H1 (cell line): ENCODE data around the gene SCYGR1.

Experiments used
- BACH1 ChIP-seq: IDR thresholded peaks from 2 replicates; pipeline ENCODE4 v1.6.1; 2012; ENCODE audit warnings: low read length, improper control_type of control experiment
- CTBP2 ChIP-seq: IDR thresholded peaks from 2 replicates; pipeline ENCODE4 v1.7.0; 2011; ENCODE audit warnings: borderline replicate concordance, mild to moderate bottlenecking, moderate library complexity, mixed read lengths, low read length; ENCODE audit not compliant: insufficient read depth, insufficient read length
- EP300 ChIP-seq, 2 experiments: IDR thresholded peaks; 1 replicate in 1 of 2; 2 replicates in 1 of 2; pipeline ENCODE4 v1.6.1; 2011 to 2012; ENCODE audit warnings: low read depth in 2 of 2, low read length in 2 of 2, mild to moderate bottlenecking in 2 of 2, borderline replicate concordance in 1 of 2, inconsistent platforms in 1 of 2, moderate library complexity in 1 of 2
- KDM1A ChIP-seq: fragments of 200-600, 300-600 bp; sonication (generic); IDR thresholded peaks from 2 replicates; pipeline ENCODE4 v1.7.1; 2016; ENCODE audit warnings: mild to moderate bottlenecking, low read length, borderline replicate concordance
- POLR2AphosphoS5 ChIP-seq: IDR thresholded peaks from 2 replicates; pipeline ENCODE4 v1.6.1; 2011; ENCODE audit warnings: low read depth, low read length
- RFX5 ChIP-seq: IDR thresholded peaks from 2 replicates; pipeline ENCODE4 v1.6.1; 2011; ENCODE audit warnings: low read depth, low read length, improper control_type of control experiment, borderline replicate concordance
- SP1 ChIP-seq: IDR thresholded peaks from 2 replicates; pipeline ENCODE4 v1.6.1; 2011; ENCODE audit warnings: low read depth, low read length
- TBP ChIP-seq: IDR thresholded peaks from 2 replicates; pipeline ENCODE4 v1.6.1; 2011; ENCODE audit warnings: low read depth, low read length, improper control_type of control experiment
- TCF12 ChIP-seq: IDR thresholded peaks from 2 replicates; pipeline ENCODE4 v1.6.1; 2011; ENCODE audit warnings: low read depth, mild to moderate bottlenecking, low read length
- ZNF274 ChIP-seq: IDR thresholded peaks from 2 replicates; pipeline ENCODE4 v1.7.0; 2012; ENCODE audit warnings: low read length, borderline replicate concordance; ENCODE audit errors: extremely low read depth
- TF ChIP-seq, protein P1 (sequence below), 3 experiments: IDR thresholded peaks; 1 replicate in 2 of 3; 2 replicates in 1 of 3; pipeline versions ENCODE4 v1.5.1 to v1.6.1; 2011; ENCODE audit warnings: low read length in 3 of 3, mild to moderate bottlenecking in 3 of 3, inconsistent platforms in 2 of 3, low read depth in 1 of 3, moderate library complexity in 1 of 3; ENCODE audit not compliant: insufficient read depth in 1 of 3; ENCODE audit errors: control extremely low read depth in 1 of 3

DNA sequence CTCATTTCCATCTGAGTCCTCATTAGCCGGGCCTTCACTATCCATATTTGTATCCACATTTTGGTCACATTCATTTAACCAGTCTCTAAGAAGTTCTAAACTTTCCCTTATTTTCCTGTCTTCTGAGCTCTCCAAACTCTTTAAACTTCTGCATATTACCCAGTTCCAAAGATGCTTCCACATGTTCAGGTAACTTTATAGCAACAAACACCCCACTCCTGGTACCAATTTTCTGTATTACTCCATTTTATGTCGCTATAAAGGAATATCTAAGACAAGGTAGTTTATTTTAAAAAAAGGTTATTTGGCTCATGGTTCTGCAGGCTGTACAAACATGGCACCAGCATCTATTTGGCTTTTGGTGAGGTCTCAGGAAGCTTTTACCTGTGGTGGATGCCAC lies 45.4 kb upstream of the SCYGR1 start:
- TF ChIP-seq POLR2AphosphoS5: no peak
- TF ChIP-seq, protein P1, sequence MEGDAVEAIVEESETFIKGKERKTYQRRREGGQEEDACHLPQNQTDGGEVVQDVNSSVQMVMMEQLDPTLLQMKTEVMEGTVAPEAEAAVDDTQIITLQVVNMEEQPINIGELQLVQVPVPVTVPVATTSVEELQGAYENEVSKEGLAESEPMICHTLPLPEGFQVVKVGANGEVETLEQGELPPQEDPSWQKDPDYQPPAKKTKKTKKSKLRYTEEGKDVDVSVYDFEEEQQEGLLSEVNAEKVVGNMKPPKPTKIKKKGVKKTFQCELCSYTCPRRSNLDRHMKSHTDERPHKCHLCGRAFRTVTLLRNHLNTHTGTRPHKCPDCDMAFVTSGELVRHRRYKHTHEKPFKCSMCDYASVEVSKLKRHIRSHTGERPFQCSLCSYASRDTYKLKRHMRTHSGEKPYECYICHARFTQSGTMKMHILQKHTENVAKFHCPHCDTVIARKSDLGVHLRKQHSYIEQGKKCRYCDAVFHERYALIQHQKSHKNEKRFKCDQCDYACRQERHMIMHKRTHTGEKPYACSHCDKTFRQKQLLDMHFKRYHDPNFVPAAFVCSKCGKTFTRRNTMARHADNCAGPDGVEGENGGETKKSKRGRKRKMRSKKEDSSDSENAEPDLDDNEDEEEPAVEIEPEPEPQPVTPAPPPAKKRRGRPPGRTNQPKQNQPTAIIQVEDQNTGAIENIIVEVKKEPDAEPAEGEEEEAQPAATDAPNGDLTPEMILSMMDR (IDR thresholded peaks at IDR 0.05; ENCODE audit: control extremely low read depth in 1 of 3, insufficient read depth in 1 of 3, low read depth in 1 of 3, low read length in 3 of 3): no peak
- TF ChIP-seq KDM1A: no peak
- TF ChIP-seq RFX5: no peak
- TF ChIP-seq EP300 (IDR thresholded peaks at IDR 0.05; ENCODE audit: borderline replicate concordance in 1 of 2, low read depth in 2 of 2, low read length in 2 of 2): no peak
- TF ChIP-seq TCF12: no peak
- no peak for TF ChIP-seq SP1
- TF ChIP-seq CTBP2: no peak
- no peak for TF ChIP-seq ZNF274
- TF ChIP-seq TBP: no peak
- TF ChIP-seq BACH1: no peak
